NCI-H510A treated with DMSO at 0.1 percent for 48 hours (cell line): Measurements from ENCODE around the gene PARVA.
A peak's percentile ranks its signal among the peaks of the same experiment; 100 is the strongest.
"Not testable (repeated sequence)": the region's sequence is repeated elsewhere in the genome, so short reads cannot be mapped to it uniquely, and the experiment has no call there.

Experiments
- DNase-seq: peaks from one replicate; lab custom pipeline; 2025; lab: John Stamatoyannopoulos, UW

PARVA gene

GRCh38 chr11:12377106-12377823 is at the start of gene PARVA:
Gene PARVA, plus strand, starts transcription at chr11:12377571. Its CDS starts 77 bp downstream, at chr11:12377648.
- peak; percentile 9 for DNase-seq

GRCh38 chr11:12329169-12329568 is 48.2 kb upstream of the PARVA start:
- DNase-seq = no peak

GRCh38 chr11:12329797-12330196 is 47.6 kb upstream of the PARVA start:
- DNase-seq = no peak

GRCh38 chr11:12330485-12331231 is 46.7 kb upstream of the PARVA start:
- DNase-seq = peak; percentile 39

- peak; percentile 74 for DNase-seq
These were observed 46.0 kb upstream of the PARVA start for GRCh38 chr11:12331239-12331874.

GRCh38 chr11:12343526-12343925 is 33.8 kb upstream of the PARVA start:
- no peak for DNase-seq

- DNase-seq = no peak
These were observed 23.8 kb upstream of the PARVA start for GRCh38 chr11:12353534-12353933.

- DNase-seq = no peak
These were observed 22.4 kb upstream of the PARVA start for GRCh38 chr11:12354750-12355545.

GRCh38 chr11:12356944-12357655 is 20.3 kb upstream of the PARVA start:
- DNase-seq = no peak

- DNase-seq = not testable (repeated sequence)
These were observed 19.7 kb upstream of the PARVA start for GRCh38 chr11:12357697-12358096.

GRCh38 chr11:12358302-12359188 is 18.8 kb upstream of the PARVA start:
- no peak for DNase-seq

- no peak for DNase-seq
These were observed 17.6 kb upstream of the PARVA start for GRCh38 chr11:12359761-12360160.

- DNase-seq = no peak
These were observed 15.7 kb upstream of the PARVA start for GRCh38 chr11:12361682-12362081.

- DNase-seq = no peak
These were observed 14.5 kb upstream of the PARVA start for GRCh38 chr11:12362857-12363256.

GRCh38 chr11:12363373-12363772 is 14.0 kb upstream of the PARVA start:
- DNase-seq = no peak

GRCh38 chr11:12365965-12366575 is 11.3 kb upstream of the PARVA start:
- DNase-seq = peak; percentile 10

- DNase-seq = not testable (repeated sequence)
These were observed 10.3 kb upstream of the PARVA start for GRCh38 chr11:12367057-12367456.

GRCh38 chr11:12372111-12372510 is 5.3 kb upstream of the PARVA start:
- DNase-seq = no peak

- DNase-seq = no peak
These were observed 1.7 kb upstream of the PARVA start for GRCh38 chr11:12375720-12376119.
